ENCODE data around the gene MUTYH.
"Not testable (repeated sequence)": the region's sequence is repeated elsewhere in the genome, so short reads cannot be mapped to it uniquely, and the experiment has no call there.

MUTYH gene

GRCh38 chr1:45302505-45303150 is 37.6 kb downstream of the MUTYH start:
- peak overlapping the region; percentile 59 for H3K4me3 ChIP-seq (ENCODE audit: control insufficient read depth, low read depth, low read length)
- DNase-seq (ENCODE audit: low read depth), result no peak
- TF ChIP-seq CTCF (IDR thresholded peaks at IDR 0.05; ENCODE audit: control insufficient read depth, insufficient read depth, low read depth, low read length, missing control alignments), result no peak

- TF ChIP-seq CTCF (IDR thresholded peaks at IDR 0.05; ENCODE audit: control insufficient read depth, insufficient read depth, low read depth, low read length, missing control alignments), result no peak
- no peak for DNase-seq (ENCODE audit: low read depth)
These were observed 39.6 kb downstream of the MUTYH start for GRCh38 chr1:45300669-45300997.

GRCh38 chr1:45299981-45300668 is 40.1 kb downstream of the MUTYH start:
- no peak overlapping the region for H3K4me3 ChIP-seq (ENCODE audit: control insufficient read depth, low read depth, low read length)
- TF ChIP-seq CTCF (IDR thresholded peaks at IDR 0.05; ENCODE audit: control insufficient read depth, insufficient read depth, low read depth, low read length, missing control alignments), result peak; percentile 73
- DNase-seq (ENCODE audit: low read depth), result peak; percentile 41

More at GRCh38 chr1:45300669-45300997, 39.6 kb downstream of the MUTYH start:
- no peak overlapping the region for H3K4me3 ChIP-seq (ENCODE audit: control insufficient read depth, low read depth, low read length)

GRCh38 chr1:45299296-45299695 is 40.9 kb downstream of the MUTYH start:
- no peak for TF ChIP-seq CTCF (IDR thresholded peaks at IDR 0.05; ENCODE audit: control insufficient read depth, insufficient read depth, low read depth, low read length, missing control alignments)
- no peak overlapping the region for H3K4me3 ChIP-seq (ENCODE audit: control insufficient read depth, low read depth, low read length)
- DNase-seq (ENCODE audit: low read depth), result no peak

GRCh38 chr1:45297666-45298356 is 42.4 kb downstream of the MUTYH start:
- no peak for TF ChIP-seq CTCF (IDR thresholded peaks at IDR 0.05; ENCODE audit: control insufficient read depth, insufficient read depth, low read depth, low read length, missing control alignments)
- H3K4me3 ChIP-seq (ENCODE audit: control insufficient read depth, low read depth, low read length), result no peak overlapping the region
- DNase-seq (ENCODE audit: low read depth), result no peak

GRCh38 chr1:45291716-45292115 is 48.5 kb downstream of the MUTYH start:
- H3K4me3 ChIP-seq (ENCODE audit: control insufficient read depth, low read depth, low read length), result no peak overlapping the region
- no peak for TF ChIP-seq CTCF (IDR thresholded peaks at IDR 0.05; ENCODE audit: control insufficient read depth, insufficient read depth, low read depth, low read length, missing control alignments)
- DNase-seq (ENCODE audit: low read depth), result no peak

- H3K4me3 ChIP-seq (ENCODE audit: control insufficient read depth, low read depth, low read length); DNase-seq (ENCODE audit: low read depth): not testable (repeated sequence)
These were observed 49.2 kb downstream of the MUTYH start for GRCh38 chr1:45291002-45291401.

GRCh38 chr1:45286521-45286920 is 53.7 kb downstream of the MUTYH start:
- not testable (repeated sequence) for DNase-seq (ENCODE audit: low read depth)

GRCh38 chr1:45284858-45285257 is 55.4 kb downstream of the MUTYH start:
- not testable (repeated sequence) for DNase-seq (ENCODE audit: low read depth); H3K4me3 ChIP-seq (ENCODE audit: control insufficient read depth, low read depth, low read length)

More at GRCh38 chr1:45286521-45286920, 53.7 kb downstream of the MUTYH start:
- not testable (repeated sequence) for H3K4me3 ChIP-seq (ENCODE audit: control insufficient read depth, low read depth, low read length)

Measured in AG09309 (cell line).